C4-2B (cell line): ENCODE data around the gene PDE6A.
A peak's percentile ranks its signal among the peaks of the same experiment; 100 is the strongest.
"Not testable (repeated sequence)": the region's sequence is repeated elsewhere in the genome, so short reads cannot be mapped to it uniquely, and the experiment has no call there.

Experiments used
- H3K27ac ChIP-seq: fragments of 450-650 bp; 2 replicates; pipeline ENCODE4 v1.5.1; 2017
- ZFX ChIP-seq: fragments of 450-650 bp; IDR thresholded peaks from 2 replicates; pipeline ENCODE4 v1.6.1; 2017
- TF ChIP-seq, protein P1 (sequence below): fragments of 450-650 bp; conservative IDR thresholded peaks from 2 replicates; pipeline ENCODE4 v1.5.1; 2017; ENCODE audit warnings: mild to moderate bottlenecking

The PDE6A gene

DNA sequence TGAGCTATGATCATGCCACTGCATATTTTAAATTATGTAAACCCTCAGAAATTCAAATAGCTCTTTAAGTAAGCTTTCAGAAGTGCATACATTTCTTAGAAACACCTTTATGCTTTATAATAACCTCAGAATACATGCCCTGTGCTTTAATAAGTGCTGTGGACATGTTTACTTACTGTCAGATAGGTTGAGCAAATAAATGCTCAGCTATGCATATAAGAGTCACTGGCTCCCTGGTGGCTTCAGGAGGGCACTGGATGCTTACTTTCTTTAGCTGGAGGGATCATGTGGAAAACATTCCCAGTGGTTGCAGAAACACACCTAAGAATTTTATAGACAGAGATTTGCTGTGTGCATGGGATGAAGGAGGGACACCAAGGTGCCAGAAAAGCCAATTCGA is 74.4 kb downstream of the PDE6A start:
- no peak overlapping the region for H3K27ac ChIP-seq
- TF ChIP-seq, protein P1, sequence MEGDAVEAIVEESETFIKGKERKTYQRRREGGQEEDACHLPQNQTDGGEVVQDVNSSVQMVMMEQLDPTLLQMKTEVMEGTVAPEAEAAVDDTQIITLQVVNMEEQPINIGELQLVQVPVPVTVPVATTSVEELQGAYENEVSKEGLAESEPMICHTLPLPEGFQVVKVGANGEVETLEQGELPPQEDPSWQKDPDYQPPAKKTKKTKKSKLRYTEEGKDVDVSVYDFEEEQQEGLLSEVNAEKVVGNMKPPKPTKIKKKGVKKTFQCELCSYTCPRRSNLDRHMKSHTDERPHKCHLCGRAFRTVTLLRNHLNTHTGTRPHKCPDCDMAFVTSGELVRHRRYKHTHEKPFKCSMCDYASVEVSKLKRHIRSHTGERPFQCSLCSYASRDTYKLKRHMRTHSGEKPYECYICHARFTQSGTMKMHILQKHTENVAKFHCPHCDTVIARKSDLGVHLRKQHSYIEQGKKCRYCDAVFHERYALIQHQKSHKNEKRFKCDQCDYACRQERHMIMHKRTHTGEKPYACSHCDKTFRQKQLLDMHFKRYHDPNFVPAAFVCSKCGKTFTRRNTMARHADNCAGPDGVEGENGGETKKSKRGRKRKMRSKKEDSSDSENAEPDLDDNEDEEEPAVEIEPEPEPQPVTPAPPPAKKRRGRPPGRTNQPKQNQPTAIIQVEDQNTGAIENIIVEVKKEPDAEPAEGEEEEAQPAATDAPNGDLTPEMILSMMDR, result no peak; the same call in 1 of the 2 replicates
- no peak for TF ChIP-seq ZFX

DNA sequence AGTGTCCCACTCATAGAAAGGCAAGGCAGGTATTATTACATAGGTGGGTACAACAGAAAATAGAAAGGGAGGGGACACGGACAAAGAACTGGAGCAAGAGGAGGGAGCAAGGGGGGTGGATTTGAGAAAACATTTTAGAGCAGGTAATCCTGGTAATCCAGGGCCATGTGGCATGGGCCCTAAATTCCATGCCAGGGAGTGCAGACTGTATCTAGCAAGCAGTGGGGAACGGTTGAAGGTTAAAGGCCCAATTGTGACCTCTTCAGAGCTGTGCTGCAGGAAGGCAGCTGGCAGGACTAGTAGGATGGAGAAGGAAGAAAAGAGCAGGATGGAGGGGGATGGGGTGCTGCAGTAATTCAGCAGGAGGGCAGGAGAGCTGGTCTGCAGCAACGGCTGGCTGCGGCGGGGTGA is 75.2 kb downstream of the PDE6A start:
- no peak overlapping the region for H3K27ac ChIP-seq
- no peak for TF ChIP-seq ZFX
- TF ChIP-seq, protein P1, result no peak

DNA sequence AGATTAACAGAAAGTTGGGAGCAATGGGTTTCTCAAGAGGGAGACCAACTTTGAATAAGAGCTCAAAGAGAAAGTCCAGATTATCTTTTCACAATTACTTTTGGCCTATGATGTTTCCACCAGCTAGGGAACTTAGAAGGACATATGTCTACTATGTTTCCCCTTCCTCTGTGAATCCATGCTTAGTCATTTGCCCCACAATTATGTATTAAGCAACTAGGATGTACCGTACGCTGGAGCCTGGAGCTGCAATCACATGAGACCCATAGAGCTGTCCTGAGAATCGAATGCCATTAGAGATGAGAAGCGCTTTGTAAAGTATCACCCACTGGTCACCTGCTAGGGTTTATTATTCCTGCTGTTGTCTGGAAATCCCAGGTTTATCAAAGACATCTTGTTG is 78.8 kb downstream of the PDE6A start:
- TF ChIP-seq, protein P1, result no peak
- TF ChIP-seq ZFX, result no peak
- H3K27ac ChIP-seq, result no peak overlapping the region

DNA sequence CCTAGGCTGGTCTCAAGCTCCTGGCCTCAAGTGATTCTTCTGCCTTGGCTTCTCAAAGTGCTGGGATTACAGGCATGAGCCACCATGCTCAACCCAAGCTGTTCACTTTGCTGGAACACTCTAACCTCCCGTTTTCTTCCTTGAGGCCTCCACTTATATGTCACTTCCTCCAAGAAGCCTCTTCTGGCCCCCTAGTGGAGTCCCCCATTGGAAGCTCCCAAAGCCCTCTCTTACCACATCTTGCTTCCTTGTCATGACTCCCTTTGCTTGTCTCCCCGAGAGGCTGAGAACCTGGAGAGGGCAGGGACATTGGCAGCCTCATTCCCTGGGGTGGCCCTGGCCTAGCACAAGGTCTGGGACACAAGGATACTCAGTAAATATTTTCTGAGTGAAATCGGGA is 80.8 kb downstream of the PDE6A start:
- H3K27ac ChIP-seq, result no peak overlapping the region
- no peak for TF ChIP-seq ZFX
- TF ChIP-seq, protein P1, result no peak

DNA sequence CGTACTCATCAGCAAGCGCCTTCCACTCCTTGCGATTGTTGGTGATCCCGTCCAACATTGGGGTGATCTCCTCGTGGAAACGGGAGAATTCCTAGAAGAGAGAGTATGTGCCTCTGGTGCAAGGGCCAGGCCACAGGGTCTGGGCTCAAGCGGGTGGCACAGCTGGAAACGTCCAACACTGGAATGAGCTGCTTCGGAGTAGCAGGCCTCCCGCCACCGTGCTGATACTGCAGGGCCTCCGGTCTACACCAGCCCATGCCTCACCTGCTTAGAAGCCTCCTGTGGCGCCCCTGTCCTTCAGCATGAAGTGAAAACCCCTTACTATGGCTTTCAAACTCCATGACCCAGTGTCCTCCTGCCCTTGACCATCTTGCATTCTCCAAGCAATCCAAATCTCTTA is 81.4 kb downstream of the PDE6A start:
- no peak for TF ChIP-seq ZFX
- H3K27ac ChIP-seq, result no peak overlapping the region

DNA sequence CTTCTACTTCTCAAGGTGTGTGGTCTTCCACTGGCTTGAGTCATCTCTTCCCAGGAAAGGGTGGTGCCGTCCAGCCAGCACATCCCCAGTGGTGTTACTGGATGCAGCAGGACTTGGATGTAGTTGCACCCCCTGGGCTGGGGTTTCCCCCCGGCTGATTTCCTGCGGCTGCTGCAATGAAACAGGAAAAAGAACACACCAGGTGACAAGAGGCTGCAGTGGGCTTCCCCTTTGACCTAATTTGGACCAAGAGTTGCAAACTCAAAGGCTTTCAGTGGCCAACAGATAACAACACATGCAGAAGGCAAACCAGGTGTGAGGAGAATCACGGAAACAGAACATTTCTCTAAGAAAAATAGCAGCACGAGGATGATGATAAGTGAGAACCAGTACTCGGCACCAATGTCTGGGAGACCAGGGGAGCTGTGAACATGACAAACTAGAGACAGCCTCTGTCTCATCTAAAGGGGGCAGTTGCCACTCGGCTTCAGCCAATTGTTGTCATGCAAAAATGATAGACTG is 83.7 kb downstream of the PDE6A start:
- TF ChIP-seq, protein P1, result no peak
- TF ChIP-seq ZFX, result no peak
- H3K27ac ChIP-seq, result no peak overlapping the region

DNA sequence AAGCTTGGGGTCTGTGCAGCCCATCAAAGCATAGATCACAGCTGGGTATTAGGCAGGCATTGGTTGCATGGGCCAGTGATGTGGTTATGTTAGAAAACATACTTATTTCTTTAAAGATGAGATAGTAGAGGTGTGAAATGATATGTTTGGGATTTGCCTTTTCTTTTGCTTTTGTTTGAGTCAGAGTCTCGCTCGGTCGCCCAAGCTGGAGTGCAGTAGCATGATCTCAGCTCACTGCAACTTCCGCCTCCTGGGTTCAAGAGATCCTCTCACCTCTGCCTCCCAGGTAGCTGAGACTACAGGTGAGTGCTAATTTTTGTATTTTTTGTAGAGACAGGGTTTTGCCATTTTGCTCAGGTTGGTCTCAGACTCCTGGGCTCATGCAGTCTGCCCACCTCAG is 84.8 kb downstream of the PDE6A start:
- TF ChIP-seq, protein P1, result no peak
- TF ChIP-seq ZFX, result no peak
- H3K27ac ChIP-seq, result no peak overlapping the region

DNA sequence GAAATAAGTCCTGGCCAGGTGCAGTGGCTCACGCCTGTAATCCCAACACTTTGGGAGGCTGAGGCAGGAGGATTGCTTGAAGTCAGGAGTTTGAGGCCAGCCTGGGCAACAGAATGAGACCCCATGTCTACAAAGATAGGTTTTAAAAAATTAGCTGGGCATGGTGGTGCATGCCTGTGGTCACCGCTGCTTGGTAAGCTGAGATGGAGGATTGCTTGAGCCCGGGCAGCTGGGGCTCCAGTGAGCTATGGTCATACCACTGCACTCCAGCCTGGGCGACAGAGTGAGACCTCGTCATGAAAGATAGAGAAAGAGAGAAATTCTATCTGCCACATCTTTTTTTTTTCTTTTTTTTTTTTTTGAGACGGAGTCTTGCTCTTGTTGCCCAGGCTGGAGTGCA is 86.1 kb downstream of the PDE6A start:
- not testable (repeated sequence) for H3K27ac ChIP-seq

DNA sequence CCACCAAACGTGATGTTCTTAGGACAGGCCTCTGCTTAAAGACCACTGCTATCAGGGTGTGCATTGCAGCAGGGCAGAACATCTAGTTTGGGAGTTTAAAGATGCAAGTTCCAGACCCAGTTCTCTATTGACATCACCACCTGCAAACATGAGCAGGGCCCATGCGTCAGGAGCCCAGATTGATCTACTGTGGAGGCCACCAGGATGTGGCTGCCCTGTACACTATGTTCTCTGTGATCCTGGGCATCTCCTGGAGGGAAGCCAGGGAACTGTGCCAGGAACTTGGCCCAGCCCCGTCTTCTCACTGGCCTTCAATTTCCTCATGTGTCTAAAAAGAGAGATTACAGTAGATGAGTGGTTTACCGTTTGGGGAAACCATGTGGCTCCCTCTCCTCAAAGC is 87.1 kb downstream of the PDE6A start:
- TF ChIP-seq, protein P1, result no peak
- no peak for TF ChIP-seq ZFX
- H3K27ac ChIP-seq, result peak overlapping the region; percentile 74
